ENCODE results near the gene TMEM62. TPM values are rescaled to one million over a fixed set of nuclear protein-coding genes. Genes with fewer than 3 reads are reported as not detected.

Gene TMEM62
- polyA plus RNA-seq, 3 donors: 10.5 to 11.3 (median 10.8) TPM

GRCh38 chr15:43204016-43204901 is 70.9 kb downstream of the TMEM62 start:
- Mint-ChIP-seq H3K4me3 (no peak overlapping the region), H3K27me3 (ENCODE audit: low read depth in 3 of 3) (peaks cover 5 to 19% (median 13%) of the 10 kb centered on the region in 3 donors), H3K9me3 (peaks cover 0 to 2% (median 2%) of the 10 kb centered on the region in 7 donors), H3K4me1 (peaks cover 9% of the 10 kb centered on the region), H3K36me3 (peaks cover 0 to 6% of the 10 kb centered on the region in 2 donors), H3K27ac (peak overlapping the region in 2 of 7 donors; percentile 0 to 14)
- TF ChIP-seq CTCF (IDR thresholded peaks at IDR 0.05): peak; percentile 48
- Histone ChIP-seq H3K27ac (ENCODE audit: low read depth in 1 of 2, low read length in 2 of 2) (no peak overlapping the region), H3K9ac (ENCODE audit: insufficient read depth, low read length, poor library complexity, severe bottlenecking) (no peak overlapping the region), H3K79me2 (ENCODE audit: insufficient read depth, low read length) (no peaks in the 10 kb centered on the region), H3K4me3 (replicated peaks in 1 of 3; ENCODE audit: low read depth in 2 of 3, low read length in 3 of 3) (no peak overlapping the region), H3K4me2 (replicated peaks; ENCODE audit: extremely low read depth, low read length, poor library complexity, severe bottlenecking) (no peak overlapping the region), H4K20me1 (ENCODE audit: insufficient read depth, low read length) (no peaks in the 10 kb centered on the region), H3K36me3 (replicated peaks in 1 of 2; ENCODE audit: control insufficient read depth in 1 of 2, insufficient read depth in 2 of 2, low read length in 2 of 2) (no peaks in the 10 kb centered on the region), H3K27me3 (ENCODE audit: control insufficient read depth in 2 of 2, insufficient read depth in 2 of 2, low read length in 2 of 2) (no peaks in the 10 kb centered on the region), H3K4me1 (ENCODE audit: control insufficient read depth in 1 of 2, insufficient read depth in 2 of 2, low read length in 2 of 2) (no peaks in the 10 kb centered on the region), H2AFZ (ENCODE audit: insufficient read depth, low read depth, low read length, poor library complexity, severe bottlenecking) (no peak overlapping the region), H3K9me3 (replicated peaks in 1 of 2; ENCODE audit: control insufficient read depth in 1 of 2, insufficient read depth in 1 of 2, low read length in 2 of 2) (no peaks in the 10 kb centered on the region)
- peak in 2 of 3 donors; percentile 12 to 46 for DNase-seq
- WGBS (ENCODE audit: insufficient coverage): 48% methylated on average over 8 of the region's 8 CpGs
- intact Hi-C loops (cut with micrococcal nuclease): loop anchor here in 1 of 2 donors (10.0 kb wide), 1 partner anchor 499 kb away; no protein-coding TSS in a partner anchor

GRCh38 chr15:43206054-43206453 is 72.7 kb downstream of the TMEM62 start:
- H3K4me1 ChIP-seq (ENCODE audit: control insufficient read depth in 1 of 2, insufficient read depth in 2 of 2, low read length in 2 of 2): no peaks in the 10 kb centered on the region
- H3K9me3 Mint-ChIP-seq: peaks cover 0 to 2% (median 0%) of the 10 kb centered on the region in 7 donors
- H3K36me3 Mint-ChIP-seq: no peaks in the 10 kb centered on the region
- 84% methylated on average over 4 of the region's 5 CpGs for WGBS (ENCODE audit: insufficient coverage)
- no peak overlapping the region for H3K27ac ChIP-seq (ENCODE audit: low read depth in 1 of 2, low read length in 2 of 2)
- no peaks in the 10 kb centered on the region for H3K9me3 ChIP-seq (replicated peaks in 1 of 2; ENCODE audit: control insufficient read depth in 1 of 2, insufficient read depth in 1 of 2, low read length in 2 of 2)
- H3K27ac Mint-ChIP-seq: no peak overlapping the region
- H3K27me3 ChIP-seq (ENCODE audit: control insufficient read depth in 2 of 2, insufficient read depth in 2 of 2, low read length in 2 of 2): no peaks in the 10 kb centered on the region
- no peak overlapping the region for H3K4me3 ChIP-seq (replicated peaks in 1 of 3; ENCODE audit: low read depth in 2 of 3, low read length in 3 of 3)
- H3K4me1 Mint-ChIP-seq: peaks cover 9% of the 10 kb centered on the region
- intact Hi-C loops (cut with micrococcal nuclease): loop anchor here in 1 of 2 donors (10.0 kb wide), 1 partner anchor 501 kb away; no protein-coding TSS in a partner anchor
- no peaks in the 10 kb centered on the region for H3K36me3 ChIP-seq (replicated peaks in 1 of 2; ENCODE audit: control insufficient read depth in 1 of 2, insufficient read depth in 2 of 2, low read length in 2 of 2)
- no peak overlapping the region for H3K4me3 Mint-ChIP-seq
- no peak overlapping the region for H2AFZ ChIP-seq (ENCODE audit: insufficient read depth, low read depth, low read length, poor library complexity, severe bottlenecking)
- H3K27me3 Mint-ChIP-seq (ENCODE audit: low read depth in 3 of 3): peaks cover 11 to 27% (median 18%) of the 10 kb centered on the region in 3 donors
- no peak overlapping the region for H3K4me2 ChIP-seq (replicated peaks; ENCODE audit: extremely low read depth, low read length, poor library complexity, severe bottlenecking)
- H4K20me1 ChIP-seq (ENCODE audit: insufficient read depth, low read length): no peaks in the 10 kb centered on the region
- no peak for TF ChIP-seq CTCF (IDR thresholded peaks at IDR 0.05)
- no peaks in the 10 kb centered on the region for H3K79me2 ChIP-seq (ENCODE audit: insufficient read depth, low read length)
- no peak overlapping the region for H3K9ac ChIP-seq (ENCODE audit: insufficient read depth, low read length, poor library complexity, severe bottlenecking)
- DNase-seq: no peak
